GM12878 (cell line): ENCODE results near the gene ADAM29. TPM values are rescaled to one million over a fixed set of nuclear protein-coding genes. Genes with fewer than 3 reads are reported as not detected.

Experiments used
- polyA plus RNA-seq, 11 experiments: library from polyadenylated mRNA; depleted of rRNA in 4 of 11; unstranded in 6 of 11; stranded (reverse) in 5 of 11; fragments of >200 nt; fragmentation: Nextera tagmentation in 4 of 11; fragmentation: Illumina TruSeq in 1 of 11; extraction: Ambion mirVana in 4 of 11; extraction: Trizol in 1 of 11; gene quantifications; 1 replicate in 1 of 11; 2 replicates in 10 of 11; pipeline versions ENCODE4 v1.2.1 to v1.2.3, GENCODE V29; 2011 to 2016; ENCODE audit warnings: inconsistent platforms in 2 of 11, missing spikeins in 2 of 11, low read depth in 1 of 11
- small RNA-seq: library from RNA; depleted of rRNA; stranded (forward); fragments of <200 nt; gene quantifications from one replicate; pipeline ENCODE3, GENCODE V24; 2014
- total RNA-seq, 4 experiments: library from RNA; depleted of rRNA in 3 of 4; stranded (reverse); fragments of >200 nt in 3 of 4; fragmentation: Illumina TruSeq in 1 of 4; extraction: Trizol in 1 of 4; gene quantifications; 2 replicates each; pipeline versions ENCODE4 v1.2.1 to v1.2.3, GENCODE V29; 2013 to 2021

Gene ADAM29
- total and polyA plus RNA-seq, 10 of the 15 experiments (the other 5 are each of a cell fraction or from before 2014, with no cell fraction given) = 0.04 to 0.20 (median 0.10) TPM; not detected in 7

Small RNA genes lying within 50 kb of the gene (small RNA-seq; reads per million reads assigned to genes)
- not detected for gene AC105914.1

Other genes with a start within 250 kb of the ADAM29 start
- gene GLRA3, start 89.1 kb upstream of the ADAM29 start, total RNA-seq (2014; rRNA removed) = not detected in 2 replicates
- gene GLRA3, start 89.1 kb upstream of the ADAM29 start, total RNA-seq (2014; rRNA removed; fragmentation: Illumina TruSeq; extraction: Trizol) = not detected in 2 replicates
- not detected in 2 replicates for gene GLRA3, start 89.1 kb upstream of the ADAM29 start, total RNA-seq (2021)
- not detected in 2 replicates for gene GLRA3, start 89.1 kb upstream of the ADAM29 start, polyA plus RNA-seq (2011; rRNA removed)
- not detected in 2 replicates for gene GLRA3, start 89.1 kb upstream of the ADAM29 start, polyA plus RNA-seq (2014; fragmentation: Illumina TruSeq; extraction: Trizol)
- not detected for gene GLRA3, start 89.1 kb upstream of the ADAM29 start, polyA plus RNA-seq (2014; fragmentation: Nextera tagmentation; extraction: Ambion mirVana)
- not detected in 2 replicates for gene GLRA3, start 89.1 kb upstream of the ADAM29 start, polyA plus RNA-seq (2014; rRNA removed)
- not detected for gene GLRA3, start 89.1 kb upstream of the ADAM29 start, polyA plus RNA-seq (2016; fragmentation: Nextera tagmentation; extraction: Ambion mirVana)